Gastroesophageal sphincter (tissue), 3 donors: ENCODE measurements around the gene KRTAP12-1.

Source experiments
- EP300 ChIP-seq: sonication (generic); formaldehyde crosslinking; IDR thresholded peaks from one replicate; pipeline ENCODE4 v1.6.1; 2017; ENCODE audit warnings: antibody characterized with exemption, mild to moderate bottlenecking
- POLR2A ChIP-seq, 2 donors: fragments of 450-650 bp; IDR thresholded peaks; one replicate each; pipeline ENCODE4 v1.6.1; 2017; ENCODE audit warnings: antibody characterized with exemption in 2 of 2, mild to moderate bottlenecking in 2 of 2, moderate library complexity in 1 of 2
- POLR2AphosphoS5 ChIP-seq: sonication (generic); formaldehyde crosslinking; IDR thresholded peaks from one replicate; pipeline ENCODE4 v1.6.1; 2017; ENCODE audit warnings: antibody characterized with exemption
- TF ChIP-seq, protein P1 (sequence below), 4 experiments: fragments of 200-600 bp in 2 of 4; fragments of 450-650 bp in 2 of 4; sonication (generic) in 1 of 4; IDR thresholded peaks; one replicate each; pipeline ENCODE4 v1.5.1; 2017 to 2019; ENCODE audit warnings: antibody characterized with exemption in 4 of 4, mild to moderate bottlenecking in 2 of 4, moderate library complexity in 2 of 4

DNA sequence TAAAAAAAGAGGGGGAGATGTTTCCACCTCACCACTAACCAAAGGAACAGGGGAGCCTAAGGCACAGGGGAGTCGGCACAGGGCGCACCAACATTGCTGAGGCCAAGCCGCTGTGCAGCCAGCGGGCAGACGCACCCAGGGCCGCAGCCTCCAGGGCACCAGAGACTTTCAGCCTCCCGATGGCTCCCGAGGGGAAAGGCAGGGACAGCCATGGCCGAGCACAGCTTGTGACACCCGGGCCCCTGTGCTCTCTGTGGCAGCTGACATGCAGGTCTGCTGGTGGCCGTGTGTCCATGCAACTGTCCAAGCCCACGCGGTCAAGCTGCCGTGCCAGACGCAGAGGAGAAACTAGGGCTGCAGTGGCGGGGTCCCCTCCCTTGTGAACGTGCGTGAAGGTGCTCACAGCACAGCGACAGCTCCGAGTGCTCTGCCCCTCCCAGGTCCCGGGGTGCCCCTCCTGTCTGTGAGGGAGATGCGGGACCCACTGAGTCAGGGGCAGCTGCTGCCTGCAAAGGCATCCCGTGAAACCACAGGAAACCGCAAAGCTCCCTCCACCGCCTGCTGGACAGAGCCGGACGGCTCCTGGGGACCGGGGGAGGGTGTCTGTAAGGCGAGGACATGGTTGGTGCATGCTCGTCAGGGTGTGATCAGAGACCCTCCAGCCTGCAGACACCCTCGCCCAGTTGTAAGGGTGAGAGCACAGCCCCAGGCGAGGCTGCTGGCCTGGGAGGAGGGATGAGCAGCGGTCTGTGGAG is 33.2 kb downstream of the KRTAP12-1 start:
- TF ChIP-seq, protein P1, sequence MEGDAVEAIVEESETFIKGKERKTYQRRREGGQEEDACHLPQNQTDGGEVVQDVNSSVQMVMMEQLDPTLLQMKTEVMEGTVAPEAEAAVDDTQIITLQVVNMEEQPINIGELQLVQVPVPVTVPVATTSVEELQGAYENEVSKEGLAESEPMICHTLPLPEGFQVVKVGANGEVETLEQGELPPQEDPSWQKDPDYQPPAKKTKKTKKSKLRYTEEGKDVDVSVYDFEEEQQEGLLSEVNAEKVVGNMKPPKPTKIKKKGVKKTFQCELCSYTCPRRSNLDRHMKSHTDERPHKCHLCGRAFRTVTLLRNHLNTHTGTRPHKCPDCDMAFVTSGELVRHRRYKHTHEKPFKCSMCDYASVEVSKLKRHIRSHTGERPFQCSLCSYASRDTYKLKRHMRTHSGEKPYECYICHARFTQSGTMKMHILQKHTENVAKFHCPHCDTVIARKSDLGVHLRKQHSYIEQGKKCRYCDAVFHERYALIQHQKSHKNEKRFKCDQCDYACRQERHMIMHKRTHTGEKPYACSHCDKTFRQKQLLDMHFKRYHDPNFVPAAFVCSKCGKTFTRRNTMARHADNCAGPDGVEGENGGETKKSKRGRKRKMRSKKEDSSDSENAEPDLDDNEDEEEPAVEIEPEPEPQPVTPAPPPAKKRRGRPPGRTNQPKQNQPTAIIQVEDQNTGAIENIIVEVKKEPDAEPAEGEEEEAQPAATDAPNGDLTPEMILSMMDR (IDR thresholded peaks at IDR 0.05) = no peak
- TF ChIP-seq POLR2A (IDR thresholded peaks at IDR 0.05) (no peak), POLR2AphosphoS5 (no peak), EP300 (no peak)
